ENCODE measurements around the gene GALNT2.

The GALNT2 gene

DNA sequence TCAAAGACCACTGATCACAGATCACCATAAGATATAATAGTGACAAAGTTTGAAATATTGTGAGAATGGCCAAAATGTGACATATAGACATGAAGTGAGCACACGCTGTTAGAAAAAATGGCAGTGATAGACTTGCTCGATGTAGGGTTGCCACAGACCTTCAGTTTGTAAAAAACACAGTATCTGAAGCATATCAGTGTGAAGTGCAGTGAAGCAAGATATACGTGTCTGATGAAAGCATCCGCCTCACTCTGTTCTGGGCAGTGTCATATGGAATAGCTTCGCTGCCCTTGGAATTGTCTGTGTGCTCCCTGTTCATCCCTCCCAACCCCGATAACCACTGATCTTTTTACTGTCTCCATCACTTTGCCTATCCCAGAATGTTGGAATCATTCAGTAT, 50.7 kb downstream of the GALNT2 start:
- DNase-seq: no peak

GRCh38 chr1:230119340-230119739, 52.3 kb downstream of the GALNT2 start:
- no peak for DNase-seq

DNA sequence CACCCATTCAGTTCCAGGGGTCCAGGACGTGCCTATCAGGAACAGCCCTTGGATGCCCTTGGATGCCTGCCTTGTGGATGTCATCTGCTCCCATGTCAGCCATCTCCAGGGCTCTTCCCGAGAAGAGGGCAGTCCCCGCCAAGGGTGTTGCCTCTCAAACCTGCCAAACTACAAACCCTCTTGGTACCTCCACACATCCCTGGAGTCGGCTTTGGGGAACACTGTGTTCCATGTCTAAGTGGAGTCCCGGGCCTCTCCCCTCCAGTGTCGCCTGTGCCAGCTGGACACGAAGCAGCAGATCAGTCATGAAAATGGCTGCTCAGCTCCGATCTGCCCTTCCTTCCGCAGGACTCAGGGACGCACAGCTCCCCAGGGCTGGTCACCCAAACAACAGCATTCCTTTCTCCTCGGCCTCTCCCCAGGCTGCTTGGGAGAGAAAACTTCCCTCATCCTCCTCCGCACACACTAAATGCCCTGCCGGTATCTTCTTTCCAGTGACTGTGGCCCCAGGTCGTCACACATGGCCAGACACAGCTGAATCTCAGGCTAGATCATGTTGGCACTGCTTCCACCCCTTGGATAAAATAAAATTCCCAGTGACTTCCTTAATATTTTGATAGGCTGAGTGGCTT, 53.4 kb downstream of the GALNT2 start:
- no peak for DNase-seq

DNA sequence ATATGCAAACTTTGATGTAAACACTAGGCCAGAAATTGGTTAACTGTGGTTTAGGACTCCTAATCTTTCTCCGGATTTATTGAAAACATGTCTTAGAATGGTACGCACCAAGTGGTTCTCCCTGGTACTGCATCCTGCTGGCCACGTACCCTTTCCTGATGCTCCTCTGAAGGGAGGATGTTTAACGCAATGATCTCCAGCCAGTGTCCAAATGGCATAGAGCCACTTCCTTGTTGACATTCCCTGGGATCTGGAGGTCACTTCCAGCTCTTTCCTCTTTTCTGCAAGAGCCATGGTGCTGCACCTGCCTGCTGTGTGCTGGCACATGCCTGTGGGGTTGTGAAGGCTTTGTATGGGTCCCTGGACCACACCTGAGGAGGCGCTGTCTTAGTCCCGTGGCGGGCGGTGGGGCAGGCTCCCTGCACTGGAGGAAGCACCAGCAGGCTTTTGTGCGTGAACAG, 53.9 kb downstream of the GALNT2 start:
- peak; percentile 21 for DNase-seq

GRCh38 chr1:230121950-230122349, 54.9 kb downstream of the GALNT2 start:
- DNase-seq: no peak

GRCh38 chr1:230122366-230123279, 55.6 kb downstream of the GALNT2 start:
- peak; percentile 43 for DNase-seq

DNA sequence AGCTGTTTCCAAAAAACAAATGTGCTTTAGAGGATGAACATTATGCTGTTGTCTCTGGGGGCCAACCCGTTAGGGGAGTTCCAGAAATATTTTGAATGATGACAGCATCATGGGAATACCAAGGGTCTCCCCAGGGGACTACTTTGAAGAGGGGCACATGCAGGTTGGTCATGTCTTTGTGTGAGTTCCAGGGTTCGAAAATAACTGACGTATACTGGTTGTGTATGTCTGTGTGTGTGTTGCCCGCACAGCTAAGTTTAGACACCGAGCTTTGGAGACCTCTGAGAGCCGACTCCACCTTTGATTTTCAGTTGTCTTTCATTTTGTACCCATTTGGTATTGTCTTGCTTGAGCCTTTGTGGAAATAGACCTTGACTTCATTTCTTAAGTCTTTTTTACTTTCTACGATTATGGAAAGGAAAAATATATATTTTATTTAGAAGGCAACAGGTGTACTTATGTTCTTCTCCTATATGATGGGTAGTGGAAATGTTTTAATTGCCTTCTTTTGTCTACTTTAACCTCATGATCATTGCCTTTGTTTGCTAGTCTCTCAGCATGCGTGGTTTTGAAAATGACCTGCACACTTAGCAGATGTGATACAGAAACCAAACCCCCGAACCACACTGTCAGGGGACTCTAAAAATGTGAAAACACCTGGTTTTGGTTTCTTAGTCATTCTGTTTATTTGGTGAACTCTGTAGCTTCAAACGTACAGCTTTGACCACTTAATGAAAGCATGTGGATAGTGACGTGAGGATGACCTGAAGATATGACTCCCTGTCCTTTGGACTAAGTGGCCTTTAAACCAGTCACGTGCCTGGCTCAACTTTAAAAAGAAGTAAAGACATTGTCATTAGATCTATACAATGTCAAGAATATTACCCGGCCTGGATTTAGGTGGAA, 56.5 kb downstream of the GALNT2 start:
- no peak for DNase-seq

GRCh38 chr1:230124186-230125128, 57.4 kb downstream of the GALNT2 start:
- no peak for DNase-seq

- no peak for DNase-seq
Observed at GRCh38 chr1:230125141-230125540, 58.1 kb downstream of the GALNT2 start.

DNA sequence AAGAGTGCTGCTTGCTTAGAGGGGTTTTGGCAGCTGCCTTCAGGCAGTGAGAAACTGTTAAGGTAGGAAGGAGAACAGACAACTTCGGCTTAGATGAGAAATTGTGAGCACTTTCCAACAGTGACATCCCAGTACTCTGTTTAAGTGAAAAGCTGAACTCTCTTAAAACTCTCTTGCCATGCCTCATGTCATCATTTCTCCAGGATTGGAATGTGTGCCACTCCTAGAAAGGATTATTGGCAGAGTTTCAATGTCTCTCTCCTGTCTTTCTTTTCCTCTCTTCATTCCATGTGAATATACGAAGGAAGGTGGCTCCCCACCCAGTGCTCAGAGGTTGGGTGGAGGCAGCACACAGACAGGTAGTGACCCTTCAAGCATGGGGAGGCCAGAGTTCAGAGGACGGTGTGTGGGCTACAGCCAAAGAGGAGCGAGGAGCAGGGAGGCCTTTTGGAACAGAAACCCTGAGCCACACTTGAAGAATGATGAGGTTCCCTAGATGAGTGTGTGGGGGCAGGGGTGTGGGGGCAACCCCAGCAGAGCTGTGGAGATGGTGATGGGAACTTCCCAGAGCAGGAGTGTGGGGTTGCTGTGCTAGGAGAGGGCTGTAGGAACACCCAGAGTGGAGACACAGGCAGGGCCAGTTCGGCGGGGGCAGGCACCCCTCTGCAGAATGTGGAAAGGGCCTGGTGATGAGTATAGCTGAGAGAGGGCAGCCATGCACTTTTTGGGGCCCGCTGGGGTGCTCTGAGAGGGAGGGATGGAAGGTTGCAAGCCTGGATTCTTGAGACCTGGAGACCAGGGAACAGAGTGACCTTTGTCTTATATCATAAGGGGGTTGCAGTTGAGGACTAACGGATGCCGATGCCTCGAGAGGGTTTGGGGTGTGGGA, 58.8 kb downstream of the GALNT2 start:
- DNase-seq: peak; percentile 59

- no peak for DNase-seq
Observed at GRCh38 chr1:230126529-230127104, 59.6 kb downstream of the GALNT2 start.

- no peak for DNase-seq
Observed at GRCh38 chr1:230127105-230128054, 60.3 kb downstream of the GALNT2 start.

GRCh38 chr1:230128569-230129285, 61.7 kb downstream of the GALNT2 start:
- no peak for DNase-seq

DNA sequence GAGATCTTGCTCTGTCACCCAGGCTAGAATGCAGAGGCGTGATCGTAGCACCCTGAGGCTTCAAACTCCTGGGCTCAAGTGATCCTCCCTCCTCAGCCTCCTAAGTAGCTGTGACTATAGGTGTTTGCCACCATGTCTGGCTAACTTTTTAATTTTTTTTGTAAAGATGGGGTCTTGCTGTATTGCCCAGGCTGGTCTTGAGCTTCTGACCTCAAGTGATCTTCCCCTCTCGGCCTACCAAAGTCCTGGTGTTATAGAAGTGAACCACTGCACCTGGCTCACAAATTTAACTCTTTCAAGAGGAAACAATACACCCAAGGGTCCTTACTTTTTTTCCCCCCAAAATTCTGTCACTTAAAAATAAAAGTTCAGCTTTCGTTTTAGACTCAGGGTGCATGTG, 62.3 kb downstream of the GALNT2 start:
- no peak for DNase-seq

GRCh38 chr1:230130172-230130944, 63.3 kb downstream of the GALNT2 start:
- no peak for DNase-seq

GRCh38 chr1:230131457-230131856, 64.4 kb downstream of the GALNT2 start:
- DNase-seq: no peak

GRCh38 chr1:230132758-230133157, 65.7 kb downstream of the GALNT2 start:
- no peak for DNase-seq

DNA sequence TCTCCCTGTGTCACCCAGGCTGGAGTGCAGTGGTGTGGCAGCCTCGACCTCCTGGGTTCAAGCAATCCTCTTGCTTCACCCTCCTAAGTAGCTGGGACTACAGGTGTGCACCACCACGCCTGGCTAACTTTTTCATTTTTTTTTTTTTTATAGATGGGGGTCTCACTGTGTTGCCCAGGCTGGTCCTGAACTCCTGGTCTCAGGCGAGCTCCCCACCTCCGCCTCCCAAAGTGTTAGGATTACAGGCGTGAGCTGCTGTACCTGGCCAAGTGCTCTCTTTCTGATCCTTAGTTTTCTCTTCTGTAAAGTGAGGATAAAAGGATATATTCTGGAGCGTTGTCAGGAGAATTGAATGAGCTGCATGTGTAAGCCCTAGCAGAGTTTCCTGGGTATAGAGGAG, 68.7 kb downstream of the GALNT2 start:
- no peak for DNase-seq
